AG04450 (cell line): Measurements from ENCODE around the gene LRRC8D. TPM values are rescaled to one million over a fixed set of nuclear protein-coding genes. Genes with fewer than 3 reads are reported as not detected.

Experiments
- CTCF ChIA-PET: fragments of 300-600, 350-600 bp; formaldehyde crosslinking; extraction: SDS; loops from one replicate; lab custom pipeline; 2022; ENCODE audit warnings: antibody characterized with exemption, inconsistent platforms; lab: Charles Lee
- POLR2A ChIA-PET: fragments of 350-600 bp; formaldehyde crosslinking; extraction: SDS; loops from one replicate; lab custom pipeline; 2021; ENCODE audit warnings: antibody characterized with exemption, inconsistent platforms; lab: Yijun Ruan, JAX
- DNase-seq: peaks from one replicate; pipeline ENCODE4 v3.0.0-alpha.2; 2011; ENCODE audit warnings: low read depth, low spot score
- H3K27ac ChIP-seq: one replicate; pipeline ENCODE4 v1.5.1; 2012; ENCODE audit warnings: low read depth, low read length, control low read depth
- H3K27me3 ChIP-seq: one replicate; pipeline ENCODE4 v1.6.0; 2012; ENCODE audit warnings: low read length; ENCODE audit not compliant: control insufficient read depth, insufficient read depth
- H3K4me3 ChIP-seq: 2 replicates; pipeline ENCODE4 v1.5.1; 2011; ENCODE audit warnings: mild to moderate bottlenecking, low read depth, low read length, control low read depth
- H3K9me3 ChIP-seq: 2 replicates; pipeline ENCODE4 v1.5.1; 2012; ENCODE audit warnings: low read length; ENCODE audit not compliant: control insufficient read depth, insufficient read depth
- polyA plus RNA-seq: library from polyadenylated mRNA; depleted of rRNA; stranded (reverse); fragments of >200 nt; gene quantifications from 2 replicates; pipeline ENCODE4 v1.2.3, GENCODE V29; 2011
- TF ChIP-seq, protein P1 (sequence below): IDR thresholded peaks from 2 replicates; pipeline ENCODE4 v1.5.1; 2011; ENCODE audit warnings: low read depth, low read length, control low read depth, inconsistent platforms

The LRRC8D gene
- polyA plus RNA-seq, 1 experiment, result 48.7 TPM

- Histone ChIP-seq H3K4me3 (no peak overlapping the region), H3K27me3 (no peaks in the 10 kb centered on the region), H3K9me3 (no peaks in the 10 kb centered on the region), H3K27ac (peak overlapping the region; percentile 86)
- ChIA-PET CTCF (interaction anchor here (0.7 to 1.5 kb wide), 2 partner anchors 13 to 15 kb away, joined by 4 to 8 read pairs; no protein-coding TSS in a partner anchor), POLR2A (no interaction called here)
- TF ChIP-seq, protein P1, sequence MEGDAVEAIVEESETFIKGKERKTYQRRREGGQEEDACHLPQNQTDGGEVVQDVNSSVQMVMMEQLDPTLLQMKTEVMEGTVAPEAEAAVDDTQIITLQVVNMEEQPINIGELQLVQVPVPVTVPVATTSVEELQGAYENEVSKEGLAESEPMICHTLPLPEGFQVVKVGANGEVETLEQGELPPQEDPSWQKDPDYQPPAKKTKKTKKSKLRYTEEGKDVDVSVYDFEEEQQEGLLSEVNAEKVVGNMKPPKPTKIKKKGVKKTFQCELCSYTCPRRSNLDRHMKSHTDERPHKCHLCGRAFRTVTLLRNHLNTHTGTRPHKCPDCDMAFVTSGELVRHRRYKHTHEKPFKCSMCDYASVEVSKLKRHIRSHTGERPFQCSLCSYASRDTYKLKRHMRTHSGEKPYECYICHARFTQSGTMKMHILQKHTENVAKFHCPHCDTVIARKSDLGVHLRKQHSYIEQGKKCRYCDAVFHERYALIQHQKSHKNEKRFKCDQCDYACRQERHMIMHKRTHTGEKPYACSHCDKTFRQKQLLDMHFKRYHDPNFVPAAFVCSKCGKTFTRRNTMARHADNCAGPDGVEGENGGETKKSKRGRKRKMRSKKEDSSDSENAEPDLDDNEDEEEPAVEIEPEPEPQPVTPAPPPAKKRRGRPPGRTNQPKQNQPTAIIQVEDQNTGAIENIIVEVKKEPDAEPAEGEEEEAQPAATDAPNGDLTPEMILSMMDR, result no peak
- no peak for DNase-seq
Measured at GRCh38 chr1:89974256-89974655, 153.4 kb downstream of the LRRC8D start.

DNA sequence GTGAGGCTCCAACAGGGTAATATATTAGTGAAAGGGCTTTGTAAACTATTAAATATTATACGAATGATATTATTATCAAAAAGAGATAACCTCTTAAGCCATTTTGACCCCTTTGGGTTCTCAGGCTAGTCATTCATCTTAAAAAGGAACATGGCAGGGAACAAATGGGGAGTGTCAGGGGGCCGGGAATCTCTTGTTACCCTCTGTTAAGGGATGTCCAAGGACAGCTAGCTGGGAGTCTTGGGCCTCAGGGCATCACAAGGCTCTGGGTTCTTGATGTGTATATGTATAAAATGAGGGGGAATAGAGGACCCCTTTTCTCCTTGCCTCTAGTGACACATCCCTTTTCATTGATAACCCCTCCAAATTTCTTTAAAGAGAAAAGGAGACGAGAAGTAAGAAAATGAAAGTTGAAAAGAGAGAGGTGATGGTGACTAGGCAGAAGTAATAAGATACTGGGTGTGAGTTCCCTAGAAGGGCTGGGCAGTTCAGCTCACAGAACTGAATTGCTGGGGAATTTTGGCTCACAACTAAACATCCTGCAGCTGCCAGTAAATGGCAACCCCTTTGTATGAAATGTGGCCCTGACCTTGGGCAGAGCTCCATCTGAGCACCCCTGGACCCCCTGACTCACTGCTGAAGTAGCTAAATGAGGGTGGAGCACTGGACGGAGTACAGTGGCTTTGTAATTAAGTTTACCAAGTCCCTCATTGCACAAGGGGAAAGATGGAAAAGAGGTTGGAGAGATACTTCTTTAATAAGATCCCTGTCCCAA is 154.1 kb downstream of the LRRC8D start:
- ChIA-PET POLR2A (interaction anchor here (0.7 to 1.1 kb wide), 3 partner anchors 23 to 171 kb away, joined by 3 to 4 read pairs (median 3); no protein-coding TSS in a partner anchor), CTCF (interaction anchor here (0.7 to 1.5 kb wide), 2 partner anchors 12 to 16 kb away, joined by 4 to 8 read pairs; no protein-coding TSS in a partner anchor)
- H3K27ac ChIP-seq, result peak overlapping the region; percentile 86
- peak; percentile 55 for DNase-seq
- TF ChIP-seq, protein P1, result no peak
- H3K27me3 ChIP-seq, result no peaks in the 10 kb centered on the region
- 0 out of 2 replicates have a peak overlapping the region, but pooled peaks have one; percentile 14 for H3K4me3 ChIP-seq
- H3K9me3 ChIP-seq, result no peaks in the 10 kb centered on the region

DNA sequence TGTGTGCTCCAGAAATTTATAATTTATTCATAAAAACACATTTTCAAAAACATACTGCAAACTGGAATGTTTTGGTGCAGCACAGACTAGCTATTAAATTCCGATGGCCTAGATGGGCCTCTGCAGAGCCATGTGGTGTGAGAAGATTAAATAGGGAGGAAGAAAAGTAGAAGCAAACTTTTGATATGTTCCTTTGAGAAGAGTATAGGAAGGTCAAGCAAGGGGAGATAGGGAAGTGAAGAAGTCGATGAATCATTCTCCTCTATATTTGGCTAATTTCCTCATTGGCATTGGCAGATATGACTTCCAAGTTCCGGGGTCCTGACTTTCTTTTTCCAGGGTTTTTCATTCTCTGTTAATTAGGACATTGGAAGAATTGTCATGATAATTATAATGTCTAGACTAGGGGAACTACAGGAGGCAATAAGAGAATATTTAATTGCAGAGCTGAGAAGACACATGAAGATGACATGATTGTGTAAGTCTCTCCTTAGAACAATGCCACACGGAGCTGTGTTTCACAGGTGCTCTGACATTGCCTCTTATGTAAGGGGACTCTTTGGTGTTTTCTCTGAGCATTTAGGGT is 154.8 kb downstream of the LRRC8D start:
- CTCF ChIA-PET, result interaction anchor here (0.8 to 1.5 kb wide), 2 partner anchors 10 to 11 kb away, joined by 3 to 8 read pairs; no protein-coding TSS in a partner anchor
- POLR2A ChIA-PET, result interaction anchor here (0.8 to 1.1 kb wide), 2 partner anchors 83 to 171 kb away, joined by 3 to 4 read pairs; no protein-coding TSS in a partner anchor
- Histone ChIP-seq H3K9me3 (no peaks in the 10 kb centered on the region), H3K4me3 (no peak overlapping the region), H3K27me3 (no peaks in the 10 kb centered on the region), H3K27ac (no peak overlapping the region)
- DNase-seq, result no peak
- TF ChIP-seq, protein P1, result no peak

DNA sequence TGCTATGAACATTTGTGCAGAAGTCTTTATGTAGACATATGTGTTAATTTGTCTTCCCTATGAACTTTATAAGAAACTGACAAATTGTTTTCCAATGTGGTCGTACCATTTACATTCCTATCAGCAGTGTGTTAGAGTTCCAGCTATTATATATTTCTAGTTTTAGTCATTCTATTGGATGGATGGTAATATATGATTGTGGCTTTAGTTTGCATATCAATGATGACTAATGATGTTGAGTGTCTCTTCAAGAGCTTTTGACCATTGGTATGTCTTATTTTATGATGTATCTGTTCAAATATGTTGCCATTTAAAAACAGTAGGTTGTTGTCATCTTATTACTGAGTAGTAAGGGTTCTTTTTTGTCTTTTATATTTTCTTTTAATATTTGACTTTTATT is 157.9 kb downstream of the LRRC8D start:
- Histone ChIP-seq H3K27me3 (no peaks in the 10 kb centered on the region), H3K4me3 (no peak overlapping the region), H3K27ac (no peak overlapping the region), H3K9me3 (no peaks in the 10 kb centered on the region)
- CTCF ChIA-PET, result interaction anchor here (0.6 to 2.3 kb wide), 4 partner anchors 9 to 216 kb away, joined by 3 to 15 read pairs (median 6); no protein-coding TSS in a partner anchor
- TF ChIP-seq, protein P1, result no peak
- POLR2A ChIA-PET, result interaction anchor here (0.6 kb wide), 1 partner anchor 20 kb away, joined by 3 read pairs; no protein-coding TSS in a partner anchor
- DNase-seq, result no peak
